ENCODE data around the gene ANP32E. TPM values are rescaled to one million over a fixed set of nuclear protein-coding genes. Genes with fewer than 3 reads are reported as not detected.

ANP32E gene
- total and polyA plus RNA-seq, 2 of the 4 experiments (the other 2 are of a cell fraction) = 5.9 to 18.4 TPM

DNA sequence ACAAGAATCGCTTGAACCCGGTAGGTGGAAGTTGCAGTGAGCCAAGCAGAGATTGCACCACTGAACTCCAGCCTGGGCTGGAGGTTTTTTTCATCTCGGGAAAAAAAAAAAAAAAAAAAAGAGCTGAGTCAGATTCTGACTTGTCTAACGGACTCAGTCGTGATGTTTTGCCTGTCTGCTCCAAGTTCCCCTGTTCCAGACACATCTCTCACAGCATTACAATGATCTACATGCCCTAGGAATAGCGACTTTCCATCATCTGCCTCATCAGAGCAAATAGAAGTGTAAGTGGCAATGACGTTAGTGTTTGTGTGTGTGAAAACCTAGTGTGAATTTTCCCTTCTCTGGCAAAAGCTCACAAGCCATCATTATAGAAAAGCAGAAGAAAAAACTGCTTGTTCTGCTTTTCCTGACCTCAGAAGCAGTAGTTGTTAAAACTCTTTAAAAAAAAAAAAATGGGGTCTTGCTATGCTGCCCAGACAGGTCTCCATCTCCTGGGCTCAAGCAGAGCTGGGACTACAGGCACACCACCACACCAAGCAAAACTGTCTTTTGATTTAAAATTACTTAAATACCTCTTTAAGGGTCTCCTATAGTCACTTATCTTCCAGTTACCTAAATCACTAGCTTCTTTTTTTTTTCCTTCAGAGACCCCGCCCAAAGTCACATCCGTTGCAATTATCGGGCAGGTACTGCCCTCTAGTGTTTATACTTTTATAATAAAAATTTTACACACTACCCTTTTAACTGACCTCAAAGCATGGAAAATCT is 48.9 kb downstream of the ANP32E start:
- peak overlapping the region; percentile 92 for H2BK120ac ChIP-seq (ENCODE audit: low read depth, low read length)
- peak overlapping the region; percentile 92 for H3K4ac ChIP-seq (ENCODE audit: low read depth, low read length)
- H3K14ac ChIP-seq (replicated peaks; ENCODE audit: low read depth, low read length) = peak overlapping the region; percentile 94
- intact Hi-C loops (cut with micrococcal nuclease) = loop anchor here (1.0 kb wide), 1 partner anchor 225 kb away; no protein-coding TSS in a partner anchor
- H4K5ac ChIP-seq (ENCODE audit: low read depth, low read length) = peak overlapping the region; percentile 86; the same call in 1 of the 2 replicates
- peak; percentile 90 for TF ChIP-seq MAFK (IDR thresholded peaks at IDR 0.05; ENCODE audit: low read depth, low read length)
- TF ChIP-seq CEBPB (IDR thresholded peaks at IDR 0.05; ENCODE audit: low read depth, low read length) = 0 out of 2 replicates have a peak, but pooled peaks have one; percentile 4
- peak; percentile 75 for TF ChIP-seq RAD21 (IDR thresholded peaks at IDR 0.05; ENCODE audit: low read length)
- TF ChIP-seq NFE2L2 (IDR thresholded peaks at IDR 0.05; ENCODE audit: low read depth, low read length) = peak; percentile 47; the same call in 1 of the 2 replicates
- TF ChIP-seq SMC3 (IDR thresholded peaks at IDR 0.05; ENCODE audit: low read depth, low read length) = peak; percentile 66
- no peak for TF ChIP-seq BHLHE40 (IDR thresholded peaks at IDR 0.05; ENCODE audit: low read depth, low read length)
- TF ChIP-seq, protein P1, sequence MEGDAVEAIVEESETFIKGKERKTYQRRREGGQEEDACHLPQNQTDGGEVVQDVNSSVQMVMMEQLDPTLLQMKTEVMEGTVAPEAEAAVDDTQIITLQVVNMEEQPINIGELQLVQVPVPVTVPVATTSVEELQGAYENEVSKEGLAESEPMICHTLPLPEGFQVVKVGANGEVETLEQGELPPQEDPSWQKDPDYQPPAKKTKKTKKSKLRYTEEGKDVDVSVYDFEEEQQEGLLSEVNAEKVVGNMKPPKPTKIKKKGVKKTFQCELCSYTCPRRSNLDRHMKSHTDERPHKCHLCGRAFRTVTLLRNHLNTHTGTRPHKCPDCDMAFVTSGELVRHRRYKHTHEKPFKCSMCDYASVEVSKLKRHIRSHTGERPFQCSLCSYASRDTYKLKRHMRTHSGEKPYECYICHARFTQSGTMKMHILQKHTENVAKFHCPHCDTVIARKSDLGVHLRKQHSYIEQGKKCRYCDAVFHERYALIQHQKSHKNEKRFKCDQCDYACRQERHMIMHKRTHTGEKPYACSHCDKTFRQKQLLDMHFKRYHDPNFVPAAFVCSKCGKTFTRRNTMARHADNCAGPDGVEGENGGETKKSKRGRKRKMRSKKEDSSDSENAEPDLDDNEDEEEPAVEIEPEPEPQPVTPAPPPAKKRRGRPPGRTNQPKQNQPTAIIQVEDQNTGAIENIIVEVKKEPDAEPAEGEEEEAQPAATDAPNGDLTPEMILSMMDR (conservative IDR thresholded peaks at IDR 0.05; ENCODE audit: low read depth, low read length) = peak; percentile 60
- no peak for TF ChIP-seq FOS (IDR thresholded peaks at IDR 0.05; ENCODE audit: low read depth, low read length)
- H2BK5ac ChIP-seq (ENCODE audit: low read depth, low read length, poor library complexity, severe bottlenecking) = peak overlapping the region; percentile 93
- H3K23ac ChIP-seq (ENCODE audit: low read depth, low read length) = peak overlapping the region; percentile 94
- no peak overlapping the region for H2AK9ac ChIP-seq (replicated peaks; ENCODE audit: low read depth, low read length, poor library complexity)
- peak overlapping the region; percentile 95 for H2BK20ac ChIP-seq (ENCODE audit: low read depth, low read length)
- H2BK15ac ChIP-seq (ENCODE audit: low read depth, low read length) = peak overlapping the region; percentile 85; the same call in 2 of the 3 replicates
- H3K56ac ChIP-seq (ENCODE audit: extremely low read depth, insufficient read depth, low read length) = peak overlapping the region; percentile 66; the same call in 1 of the 2 replicates
- peak overlapping the region; percentile 81; the same call in 1 of the 2 replicates for H2AK5ac ChIP-seq (ENCODE audit: low read depth, low read length)
- H3K27me3 ChIP-seq (ENCODE audit: control insufficient read depth, insufficient read depth, low read length) = no peaks in the 10 kb centered on the region
- H3K9me3 ChIP-seq (ENCODE audit: control insufficient read depth, insufficient read depth, low read length) = no peaks in the 10 kb centered on the region
- H3K4me2 ChIP-seq (ENCODE audit: low read depth, low read length) = peak overlapping the region; percentile 79; the same call in 1 of the 2 replicates
- 0% methylated on average over 1 of the region's 10 CpGs; no CpG with 5 or more reads in 1 of the 2 experiments for WGBS, 2 experiments (ENCODE audit: extremely low coverage in 2 of 2, insufficient read length in 1 of 2)
- H3K4me1 ChIP-seq (ENCODE audit: control insufficient read depth, insufficient read depth, low read length) = peaks cover 2% of the 10 kb centered on the region; the same call in 1 of the 2 replicates
- no peak overlapping the region for H3K4me3 ChIP-seq (ENCODE audit: insufficient read depth, low read depth, low read length)
- dilution Hi-C loops (cut with HindIII; ENCODE audit: low sequenced_read_pairs, unreplicated experiment) = no loop called here
- H3K18ac ChIP-seq (ENCODE audit: low read depth, low read length) = peak overlapping the region; percentile 96; the same call in 1 of the 2 replicates
- H3K9ac ChIP-seq (ENCODE audit: low read depth, low read length) = peak overlapping the region; percentile 54; the same call in 1 of the 2 replicates
- ATAC-seq (ENCODE audit: low read depth) (peak; percentile 61), DNase-seq (peak; percentile 56)
- peak overlapping the region; percentile 86 for H2AFZ ChIP-seq (replicated peaks; ENCODE audit: low read length, poor library complexity)
- H4K20me1 ChIP-seq (ENCODE audit: insufficient read depth, low read length) = no peaks in the 10 kb centered on the region
- H3K36me3 ChIP-seq (ENCODE audit: control insufficient read depth, insufficient read depth, low read length) = no peaks in the 10 kb centered on the region
- ChIA-PET POLR2A (ENCODE audit: unreplicated experiment) (interaction anchor here (0.6 to 1.7 kb wide), 5 partner anchors 24 to 312 kb away, joined by 3 to 9 read pairs (median 5); partner anchors contain the start of gene PLEKHO1), CTCF (interaction anchor here (0.5 to 1.6 kb wide), 25 partner anchors 8 to 1492 kb away, joined by 3 to 13 read pairs (median 4); partner anchors contain the start of gene VPS45)
- H4K91ac ChIP-seq (ENCODE audit: insufficient read depth, low read depth, low read length) = peak overlapping the region; percentile 81
- BruUV-seq (replicated peaks) = no TSS peak
- peaks cover 0 to 3% of the 10 kb centered on the region in 2 experiments; a peak in 1 of 4 replicates for H3K79me1 ChIP-seq (ENCODE audit: low read depth in 1 of 2, low read length in 2 of 2)
- peak overlapping the region; percentile 79 to 93; a peak in 3 of 4 replicates for H4K8ac ChIP-seq (ENCODE audit: low read depth in 2 of 2, low read length in 2 of 2)
- H3K9me1 ChIP-seq (ENCODE audit: insufficient read depth, low read length) = no peaks in the 10 kb centered on the region
- in situ Hi-C loops (cut with MboI; ENCODE audit: low sequenced_read_pairs) = no loop called here
- peak overlapping the region; percentile 75 for H3K27ac ChIP-seq (ENCODE audit: insufficient read depth, low read length)

All from IMR-90 (cell line).